ENCODE measurements around the gene SYK.
"Not testable (repeated sequence)": the region's sequence is repeated elsewhere in the genome, so short reads cannot be mapped to it uniquely, and the experiment has no call there.

Gene SYK

DNA sequence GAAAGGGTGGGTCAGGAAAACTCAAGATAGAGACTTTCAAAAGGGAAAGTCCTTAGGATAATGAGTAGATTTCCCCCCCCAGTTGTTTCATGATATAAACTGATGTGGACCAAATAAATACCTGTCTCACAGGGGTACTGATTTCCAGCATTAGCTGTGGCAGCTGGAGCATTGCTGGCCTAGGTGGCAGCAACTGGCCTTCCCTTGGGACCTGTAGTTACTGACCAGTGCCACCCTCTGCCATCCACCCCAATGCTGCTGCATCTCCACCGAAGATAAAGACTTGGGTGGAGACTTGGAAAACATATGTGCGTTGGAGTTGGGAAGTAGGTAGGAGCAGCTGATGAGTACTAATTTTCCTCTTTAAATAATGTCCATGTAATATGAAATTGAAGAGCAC, 71.8 kb downstream of the SYK start:
- no peak for DNase-seq (ENCODE audit: low read depth, low spot score)
- Histone ChIP-seq H3K4me1 (ENCODE audit: control insufficient read depth, insufficient read depth, low read length) (no peaks in the 10 kb centered on the region), H3K36me3 (ENCODE audit: control insufficient read depth, insufficient read depth, low read length) (no peaks in the 10 kb centered on the region), H3K27ac (ENCODE audit: low read length) (no peak overlapping the region), H3K27me3 (ENCODE audit: control insufficient read depth, insufficient read depth, low read length) (no peaks in the 10 kb centered on the region), H3K9me3 (ENCODE audit: control insufficient read depth, insufficient read depth, low read length) (no peaks in the 10 kb centered on the region), H3K4me3 (ENCODE audit: low read length) (no peak overlapping the region)
- no CpG with 5 or more reads among the region's 2 CpGs for WGBS (ENCODE audit: insufficient coverage, insufficient read length)

DNA sequence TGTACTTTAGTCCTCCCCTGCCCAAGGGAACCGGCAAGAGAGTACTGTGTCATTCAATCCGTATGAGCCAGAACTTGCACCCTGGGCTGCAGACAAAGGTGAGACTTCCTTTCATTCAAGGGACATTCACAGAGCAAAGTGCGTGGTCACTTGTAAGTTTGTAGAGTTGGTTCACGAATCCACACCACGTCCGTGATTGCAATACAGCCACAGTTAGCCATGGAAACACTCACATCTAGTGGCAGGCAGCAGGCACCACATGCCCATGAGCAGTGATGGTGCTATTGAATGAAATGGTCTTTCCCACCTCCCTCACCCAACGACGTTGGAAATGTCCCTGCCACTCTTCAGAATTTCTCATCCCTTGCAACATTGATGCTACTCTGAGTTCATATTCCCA, 72.6 kb downstream of the SYK start:
- Histone ChIP-seq H3K27ac (ENCODE audit: low read length) (no peak overlapping the region), H3K27me3 (ENCODE audit: control insufficient read depth, insufficient read depth, low read length) (no peaks in the 10 kb centered on the region), H3K4me1 (ENCODE audit: control insufficient read depth, insufficient read depth, low read length) (no peaks in the 10 kb centered on the region), H3K9me3 (ENCODE audit: control insufficient read depth, insufficient read depth, low read length) (no peaks in the 10 kb centered on the region), H3K4me3 (ENCODE audit: low read length) (no peak overlapping the region), H3K36me3 (ENCODE audit: control insufficient read depth, insufficient read depth, low read length) (no peaks in the 10 kb centered on the region)
- no peak for DNase-seq (ENCODE audit: low read depth, low spot score)
- no CpG with 5 or more reads among the region's 8 CpGs for WGBS (ENCODE audit: insufficient coverage, insufficient read length)

- Histone ChIP-seq H3K36me3 (ENCODE audit: control insufficient read depth, insufficient read depth, low read length) (0 out of 2 replicates have a peak, but pooled peaks cover 1% of the 10 kb centered on the region), H3K27me3 (ENCODE audit: control insufficient read depth, insufficient read depth, low read length) (no peaks in the 10 kb centered on the region), H3K4me3 (ENCODE audit: low read length) (no peak overlapping the region), H3K4me1 (ENCODE audit: control insufficient read depth, insufficient read depth, low read length) (no peaks in the 10 kb centered on the region), H3K9me3 (ENCODE audit: control insufficient read depth, insufficient read depth, low read length) (no peaks in the 10 kb centered on the region), H3K27ac (ENCODE audit: low read length) (no peak overlapping the region)
- no CpG with 5 or more reads among the region's 5 CpGs for WGBS (ENCODE audit: insufficient coverage, insufficient read length)
- no peak for DNase-seq (ENCODE audit: low read depth, low spot score)
Observed at GRCh38 chr9:90878562-90878961, 76.9 kb downstream of the SYK start.

DNA sequence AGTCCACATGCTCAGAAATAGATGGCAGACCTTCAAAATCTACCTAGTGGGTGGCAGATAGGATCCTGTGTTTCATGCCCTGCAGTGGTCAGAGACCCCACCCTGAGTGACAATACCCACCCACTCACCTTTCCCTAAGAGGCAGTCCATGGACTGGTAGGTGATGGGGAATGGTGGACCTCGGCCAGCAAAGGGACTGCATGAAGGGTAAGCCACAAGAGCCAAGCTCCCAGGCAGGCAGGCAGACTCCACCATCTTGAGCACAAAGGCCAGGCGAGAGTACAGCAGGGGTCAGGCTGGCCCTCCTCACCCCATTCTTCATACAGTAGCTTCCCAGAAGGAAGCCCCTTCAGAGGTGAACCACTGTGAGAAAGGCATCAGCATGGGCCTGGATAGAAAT, 78.4 kb downstream of the SYK start:
- Histone ChIP-seq H3K4me3 (ENCODE audit: low read length) (no peak overlapping the region), H3K27ac (ENCODE audit: low read length) (no peak overlapping the region), H3K27me3 (ENCODE audit: control insufficient read depth, insufficient read depth, low read length) (no peaks in the 10 kb centered on the region), H3K9me3 (ENCODE audit: control insufficient read depth, insufficient read depth, low read length) (no peaks in the 10 kb centered on the region), H3K4me1 (ENCODE audit: control insufficient read depth, insufficient read depth, low read length) (no peaks in the 10 kb centered on the region), H3K36me3 (ENCODE audit: control insufficient read depth, insufficient read depth, low read length) (0 out of 2 replicates have a peak, but pooled peaks cover 2% of the 10 kb centered on the region)
- no CpG with 5 or more reads among the region's 2 CpGs for WGBS (ENCODE audit: insufficient coverage, insufficient read length)
- DNase-seq (ENCODE audit: low read depth, low spot score): no peak

DNA sequence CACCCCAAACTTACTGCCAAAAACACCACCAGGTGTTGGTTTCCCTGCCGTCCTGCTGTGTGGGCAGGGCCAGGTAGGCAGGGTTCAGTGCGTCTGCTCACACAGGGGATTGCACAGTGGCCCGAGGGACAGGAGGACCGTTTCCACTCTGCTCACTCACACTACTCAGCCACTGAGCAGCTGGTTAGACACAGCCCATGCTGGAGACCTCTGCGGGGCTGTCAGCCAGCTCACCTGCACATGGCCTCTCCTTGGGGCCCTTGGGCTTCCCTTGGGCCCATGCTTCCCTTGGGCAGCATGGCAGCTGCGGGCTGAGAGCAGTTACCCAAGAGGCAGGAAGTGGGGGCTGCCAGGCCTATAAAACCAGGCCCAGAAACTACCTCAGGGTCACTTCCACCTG, 79.0 kb downstream of the SYK start:
- H3K27me3 ChIP-seq (ENCODE audit: control insufficient read depth, insufficient read depth, low read length): no peaks in the 10 kb centered on the region
- WGBS (ENCODE audit: insufficient coverage, insufficient read length): no CpG with 5 or more reads among the region's 6 CpGs
- H3K27ac ChIP-seq (ENCODE audit: low read length): no peak overlapping the region
- H3K36me3 ChIP-seq (ENCODE audit: control insufficient read depth, insufficient read depth, low read length): 0 out of 2 replicates have a peak, but pooled peaks cover 2% of the 10 kb centered on the region
- H3K4me1 ChIP-seq (ENCODE audit: control insufficient read depth, insufficient read depth, low read length): no peaks in the 10 kb centered on the region
- no peaks in the 10 kb centered on the region for H3K9me3 ChIP-seq (ENCODE audit: control insufficient read depth, insufficient read depth, low read length)
- H3K4me3 ChIP-seq (ENCODE audit: low read length): no peak overlapping the region
- no peak for DNase-seq (ENCODE audit: low read depth, low spot score)

GRCh38 chr9:90881648-90882047, 80.0 kb downstream of the SYK start:
- no peak for DNase-seq (ENCODE audit: low read depth, low spot score)
- no peaks in the 10 kb centered on the region for H3K9me3 ChIP-seq (ENCODE audit: control insufficient read depth, insufficient read depth, low read length)
- H3K36me3 ChIP-seq (ENCODE audit: control insufficient read depth, insufficient read depth, low read length): 0 out of 2 replicates have a peak, but pooled peaks cover 2% of the 10 kb centered on the region
- no peaks in the 10 kb centered on the region for H3K27me3 ChIP-seq (ENCODE audit: control insufficient read depth, insufficient read depth, low read length)
- no CpG with 5 or more reads among the region's 9 CpGs for WGBS (ENCODE audit: insufficient coverage, insufficient read length)
- no peak overlapping the region for H3K4me3 ChIP-seq (ENCODE audit: low read length)
- H3K27ac ChIP-seq (ENCODE audit: low read length): no peak overlapping the region
- H3K4me1 ChIP-seq (ENCODE audit: control insufficient read depth, insufficient read depth, low read length): no peaks in the 10 kb centered on the region

- no peak for DNase-seq (ENCODE audit: low read depth, low spot score)
- no CpG with 5 or more reads among the region's 4 CpGs for WGBS (ENCODE audit: insufficient coverage, insufficient read length)
- Histone ChIP-seq H3K36me3 (ENCODE audit: control insufficient read depth, insufficient read depth, low read length) (0 out of 2 replicates have a peak, but pooled peaks cover 2% of the 10 kb centered on the region), H3K27me3 (ENCODE audit: control insufficient read depth, insufficient read depth, low read length) (no peaks in the 10 kb centered on the region), H3K4me3 (ENCODE audit: low read length) (no peak overlapping the region), H3K27ac (ENCODE audit: low read length) (no peak overlapping the region), H3K4me1 (ENCODE audit: control insufficient read depth, insufficient read depth, low read length) (no peaks in the 10 kb centered on the region), H3K9me3 (ENCODE audit: control insufficient read depth, insufficient read depth, low read length) (no peaks in the 10 kb centered on the region)
Observed at GRCh38 chr9:90882991-90883600, 81.5 kb downstream of the SYK start.

GRCh38 chr9:90883661-90884060, 82.0 kb downstream of the SYK start:
- no peak for DNase-seq (ENCODE audit: low read depth, low spot score)
- Histone ChIP-seq H3K36me3 (ENCODE audit: control insufficient read depth, insufficient read depth, low read length) (0 out of 2 replicates have a peak, but pooled peaks cover 2% of the 10 kb centered on the region), H3K27me3 (ENCODE audit: control insufficient read depth, insufficient read depth, low read length) (no peaks in the 10 kb centered on the region), H3K27ac (ENCODE audit: low read length) (no peak overlapping the region), H3K4me3 (ENCODE audit: low read length) (no peak overlapping the region), H3K9me3 (ENCODE audit: control insufficient read depth, insufficient read depth, low read length) (no peaks in the 10 kb centered on the region), H3K4me1 (ENCODE audit: control insufficient read depth, insufficient read depth, low read length) (no peaks in the 10 kb centered on the region)
- no CpG with 5 or more reads among the region's 2 CpGs for WGBS (ENCODE audit: insufficient coverage, insufficient read length)

- Histone ChIP-seq H3K4me3 (ENCODE audit: low read length) (no peak overlapping the region), H3K36me3 (ENCODE audit: control insufficient read depth, insufficient read depth, low read length) (0 out of 2 replicates have a peak, but pooled peaks cover 2% of the 10 kb centered on the region), H3K4me1 (ENCODE audit: control insufficient read depth, insufficient read depth, low read length) (0 out of 2 replicates have a peak, but pooled peaks cover 2% of the 10 kb centered on the region), H3K27ac (ENCODE audit: low read length) (no peak overlapping the region), H3K27me3 (ENCODE audit: control insufficient read depth, insufficient read depth, low read length) (no peaks in the 10 kb centered on the region), H3K9me3 (ENCODE audit: control insufficient read depth, insufficient read depth, low read length) (no peaks in the 10 kb centered on the region)
- no CpG with 5 or more reads among the region's 8 CpGs for WGBS (ENCODE audit: insufficient coverage, insufficient read length)
- no peak for DNase-seq (ENCODE audit: low read depth, low spot score)
Observed at GRCh38 chr9:90884178-90884577, 82.6 kb downstream of the SYK start.

- not testable (repeated sequence) for H3K9me3 ChIP-seq (ENCODE audit: control insufficient read depth, insufficient read depth, low read length); H3K4me3 ChIP-seq (ENCODE audit: low read length); H3K27ac ChIP-seq (ENCODE audit: low read length); DNase-seq (ENCODE audit: low read depth, low spot score); H3K27me3 ChIP-seq (ENCODE audit: control insufficient read depth, insufficient read depth, low read length); H3K36me3 ChIP-seq (ENCODE audit: control insufficient read depth, insufficient read depth, low read length); H3K4me1 ChIP-seq (ENCODE audit: control insufficient read depth, insufficient read depth, low read length)
Observed at GRCh38 chr9:90886868-90887267, 85.2 kb downstream of the SYK start.

GRCh38 chr9:90888941-90889340, 87.3 kb downstream of the SYK start:
- no peaks in the 10 kb centered on the region for H3K9me3 ChIP-seq (ENCODE audit: control insufficient read depth, insufficient read depth, low read length)
- H3K36me3 ChIP-seq (ENCODE audit: control insufficient read depth, insufficient read depth, low read length): no peaks in the 10 kb centered on the region
- no peak overlapping the region for H3K4me3 ChIP-seq (ENCODE audit: low read length)
- H3K27me3 ChIP-seq (ENCODE audit: control insufficient read depth, insufficient read depth, low read length): no peaks in the 10 kb centered on the region
- WGBS (ENCODE audit: insufficient coverage, insufficient read length): no CpG with 5 or more reads among the region's 8 CpGs
- no peak for DNase-seq (ENCODE audit: low read depth, low spot score)
- H3K27ac ChIP-seq (ENCODE audit: low read length): no peak overlapping the region
- H3K4me1 ChIP-seq (ENCODE audit: control insufficient read depth, insufficient read depth, low read length): peaks cover 7% of the 10 kb centered on the region
